ENCODE results near the gene UBL4A.

DNA sequence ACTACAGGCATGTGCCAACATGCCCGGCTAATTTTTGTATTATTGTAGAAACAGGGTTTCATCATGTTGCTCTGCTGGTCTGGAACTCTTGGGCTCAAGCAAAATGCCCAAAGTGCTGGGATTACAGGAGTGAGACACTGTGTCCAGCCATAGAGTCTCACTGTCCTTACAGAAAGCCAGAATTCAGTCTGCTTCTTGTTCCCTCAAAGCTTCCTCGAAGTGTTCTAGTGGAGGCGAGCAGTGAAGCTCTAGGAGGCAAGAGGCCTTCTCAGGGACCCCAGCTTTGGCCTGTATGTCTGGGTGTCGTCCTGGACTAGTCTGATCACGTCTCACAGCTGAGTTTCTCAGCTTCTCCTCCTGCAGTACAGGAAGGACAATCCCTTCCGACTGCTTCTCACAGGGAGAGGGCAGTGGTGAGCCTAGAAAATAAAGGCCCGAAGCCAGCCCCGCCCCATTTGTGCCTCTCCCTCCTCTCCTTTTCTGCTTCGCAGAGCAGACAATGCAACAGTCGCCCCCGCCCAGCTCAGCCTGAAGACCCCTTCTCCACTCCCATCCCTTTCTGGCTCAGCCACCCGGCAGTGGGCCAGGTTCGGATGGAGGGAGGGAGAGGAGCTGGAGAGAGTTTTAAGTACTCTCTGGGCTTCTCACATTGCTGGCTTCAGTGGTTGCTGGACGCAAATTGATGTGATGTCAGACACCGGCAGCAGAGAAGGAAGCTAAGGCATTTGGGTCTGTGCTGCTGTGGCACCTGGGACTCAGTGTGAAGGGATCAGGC is 40.7 kb upstream of the UBL4A start:
- TF ChIP-seq, protein P1, sequence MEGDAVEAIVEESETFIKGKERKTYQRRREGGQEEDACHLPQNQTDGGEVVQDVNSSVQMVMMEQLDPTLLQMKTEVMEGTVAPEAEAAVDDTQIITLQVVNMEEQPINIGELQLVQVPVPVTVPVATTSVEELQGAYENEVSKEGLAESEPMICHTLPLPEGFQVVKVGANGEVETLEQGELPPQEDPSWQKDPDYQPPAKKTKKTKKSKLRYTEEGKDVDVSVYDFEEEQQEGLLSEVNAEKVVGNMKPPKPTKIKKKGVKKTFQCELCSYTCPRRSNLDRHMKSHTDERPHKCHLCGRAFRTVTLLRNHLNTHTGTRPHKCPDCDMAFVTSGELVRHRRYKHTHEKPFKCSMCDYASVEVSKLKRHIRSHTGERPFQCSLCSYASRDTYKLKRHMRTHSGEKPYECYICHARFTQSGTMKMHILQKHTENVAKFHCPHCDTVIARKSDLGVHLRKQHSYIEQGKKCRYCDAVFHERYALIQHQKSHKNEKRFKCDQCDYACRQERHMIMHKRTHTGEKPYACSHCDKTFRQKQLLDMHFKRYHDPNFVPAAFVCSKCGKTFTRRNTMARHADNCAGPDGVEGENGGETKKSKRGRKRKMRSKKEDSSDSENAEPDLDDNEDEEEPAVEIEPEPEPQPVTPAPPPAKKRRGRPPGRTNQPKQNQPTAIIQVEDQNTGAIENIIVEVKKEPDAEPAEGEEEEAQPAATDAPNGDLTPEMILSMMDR (IDR thresholded peaks at IDR 0.05; ENCODE audit: low read depth, low read length): peak; percentile 53
- TF ChIP-seq POLR2A (IDR thresholded peaks at IDR 0.05; ENCODE audit: extremely low read depth, insufficient read length): peak; percentile 16
- TF ChIP-seq, protein P2, sequence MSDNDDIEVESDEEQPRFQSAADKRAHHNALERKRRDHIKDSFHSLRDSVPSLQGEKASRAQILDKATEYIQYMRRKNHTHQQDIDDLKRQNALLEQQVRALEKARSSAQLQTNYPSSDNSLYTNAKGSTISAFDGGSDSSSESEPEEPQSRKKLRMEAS (IDR thresholded peaks at IDR 0.05; ENCODE audit: low read depth, low read length): no peak
- no peak for TF ChIP-seq MYC (IDR thresholded peaks at IDR 0.05; ENCODE audit: low read depth, low read length)

Measured in NB4 (cell line).